Activated CD8-positive, alpha-beta memory T cell treated with anti-CD3 and anti-CD28 coated beads, Interleukin-2, amount 50 U/mL, for 24 hours (primary cell): ENCODE measurements around the gene PRAMEF25.
"Not testable (repeated sequence)": the region's sequence is repeated elsewhere in the genome, so short reads cannot be mapped to it uniquely, and the experiment has no call there.

Experiments
- DNase-seq: peaks from one replicate; pipeline ENCODE4 v3.0.0-alpha.2; 2020; ENCODE audit errors: extremely low read depth

Gene PRAMEF25

DNA sequence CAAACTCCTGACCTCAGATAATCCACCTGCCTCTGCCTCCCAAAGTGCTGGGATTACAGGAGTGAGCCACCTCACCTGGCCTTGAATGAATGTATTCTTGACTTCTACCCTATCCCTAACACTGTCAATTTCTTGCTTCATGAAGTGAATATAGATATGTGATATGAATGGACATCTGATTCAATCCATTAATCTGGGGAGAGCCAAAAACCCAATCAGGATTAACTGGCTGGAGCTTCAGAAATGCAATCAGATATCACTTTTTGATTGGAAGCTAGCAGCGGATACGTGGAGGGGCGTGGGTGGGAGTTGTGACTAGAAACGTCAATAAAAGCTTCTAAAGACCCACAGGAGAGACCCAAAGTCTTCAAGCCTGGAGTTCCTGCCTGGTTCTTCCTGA, at the start of gene PRAMEF25:
PRAMEF25 (plus strand) TSS at position 301 of the 400 bp plus-strand sequence. CDS start 2,920 bp downstream, outside the sequence.
- DNase-seq, result not testable (repeated sequence)

DNA sequence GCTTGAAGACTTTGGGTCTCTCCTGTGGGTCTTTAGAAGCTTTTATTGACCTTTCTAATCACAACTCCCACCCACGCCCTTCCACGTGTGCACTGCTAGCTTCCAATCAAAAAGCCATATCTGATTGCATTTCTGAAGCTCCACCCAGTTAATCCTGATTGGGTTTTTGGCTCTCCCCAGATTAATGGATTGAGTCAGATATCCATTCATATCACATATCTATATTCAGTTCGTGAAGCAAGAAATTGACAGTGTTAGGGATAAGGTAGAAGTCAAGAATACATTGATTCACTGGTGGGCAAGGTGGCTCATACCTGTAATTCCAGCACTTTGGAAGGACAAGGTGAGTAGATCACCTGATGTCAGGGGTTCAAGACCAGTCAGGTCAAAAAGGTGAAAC, 14.1 kb upstream of the PRAMEF25 start, which contains the start of gene PRAMEF27:
PRAMEF27 (minus strand) TSS at position 101 of the 400 bp plus-strand sequence. CDS start 2,916 bp downstream, outside the sequence.
- not testable (repeated sequence) for DNase-seq

DNA sequence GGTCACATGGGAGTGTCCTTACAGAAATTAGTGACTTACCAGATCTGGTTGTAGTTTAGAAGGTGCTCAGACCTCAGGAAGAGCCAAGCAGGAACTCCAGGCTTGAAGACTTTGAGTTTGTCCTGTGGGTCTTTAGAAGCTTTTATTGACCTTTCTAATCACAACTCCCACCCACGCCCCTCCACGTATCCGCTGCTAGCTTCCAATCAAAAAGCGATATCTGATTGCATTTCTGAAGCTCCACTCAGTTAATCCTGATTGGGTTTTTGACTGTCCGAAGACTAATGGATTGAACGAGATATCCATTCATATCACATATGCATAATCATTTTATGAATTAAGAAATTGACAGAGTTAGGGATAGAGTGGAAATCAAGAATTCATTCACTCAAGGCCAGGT, 46.2 kb downstream of the PRAMEF25 start, which contains the start of gene HNRNPCL2:
HNRNPCL2 (minus strand) TSS at position 101 of the 400 bp plus-strand sequence. CDS start 454 bp downstream, outside the sequence.
- not testable (repeated sequence) for DNase-seq
